HG03064 (cell line): ENCODE data around the gene SYT6.

Source experiments
- ATAC-seq: cut with Tn5 transposase; IDR thresholded peaks from one replicate; pipeline ENCODE4 v1.9.1; 2021; ENCODE audit warnings: low read depth; ENCODE audit not compliant: unreplicated experiment

The SYT6 gene

DNA sequence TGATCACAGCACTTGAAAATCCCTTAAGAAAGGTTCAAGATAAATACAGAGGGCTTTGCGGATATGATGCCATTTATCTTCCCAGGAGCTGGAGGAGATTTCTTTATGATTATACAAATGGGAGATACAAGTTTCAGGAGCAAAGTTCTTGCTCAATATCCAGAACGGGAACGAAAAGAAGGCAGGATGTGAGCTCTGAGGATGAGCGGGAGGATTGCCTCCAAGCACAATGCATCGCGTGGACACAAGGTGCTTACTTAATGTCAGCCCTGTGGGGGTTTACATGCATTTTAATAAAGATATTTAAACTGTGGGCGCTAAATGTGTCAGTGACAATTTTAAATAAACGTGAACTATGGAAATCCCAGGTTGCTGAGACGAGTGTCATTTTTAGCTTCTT is 59.0 kb downstream of the SYT6 start:
- ATAC-seq = no peak

DNA sequence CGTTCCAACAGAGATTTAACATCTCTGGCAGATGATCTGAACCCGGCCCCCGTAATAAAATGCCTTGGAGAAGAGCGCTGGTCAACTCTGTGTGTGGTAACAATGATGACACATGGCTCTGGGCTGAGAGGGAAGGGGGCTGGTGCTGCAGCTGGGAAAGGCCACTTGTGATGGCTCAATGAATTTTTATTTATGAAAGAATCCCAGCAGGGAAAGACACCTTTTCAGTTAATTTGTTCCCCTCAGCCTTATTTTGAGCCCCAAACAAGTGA is 59.4 kb downstream of the SYT6 start:
- no peak for ATAC-seq

DNA sequence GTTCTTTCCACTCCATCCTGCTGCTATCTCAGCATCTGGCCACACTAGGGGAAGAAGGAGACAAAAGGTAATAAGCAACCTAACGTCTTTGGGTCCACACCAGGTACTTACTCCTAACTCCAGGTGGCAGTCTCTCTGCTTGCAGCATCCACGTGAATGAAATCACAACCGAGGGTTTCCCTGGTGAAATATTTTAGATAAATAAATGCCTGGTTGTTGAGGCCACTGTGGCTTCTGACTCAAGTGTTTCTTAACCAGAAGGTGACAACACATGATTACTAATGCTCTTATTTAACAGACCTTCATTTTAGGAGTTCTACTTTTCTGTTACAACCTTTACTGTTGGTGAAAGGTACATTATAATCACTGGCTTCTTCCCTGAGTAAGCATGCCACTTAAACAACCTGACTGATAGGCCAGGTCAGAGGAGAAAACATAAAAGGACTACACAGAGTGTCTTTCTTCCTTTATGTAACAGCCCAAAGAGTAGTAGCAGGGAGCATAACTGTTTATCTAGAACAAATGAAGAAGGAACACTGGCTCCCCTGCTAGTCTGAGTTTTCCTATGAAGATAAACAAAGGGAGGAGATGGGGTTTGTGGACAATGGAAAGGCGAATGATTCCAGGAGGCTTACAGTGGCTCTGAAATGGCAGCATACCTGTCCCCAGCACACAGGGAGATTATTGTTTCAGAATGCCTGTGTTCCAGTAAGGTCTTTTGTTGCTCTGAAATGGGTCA is 59.9 kb downstream of the SYT6 start:
- no peak for ATAC-seq

DNA sequence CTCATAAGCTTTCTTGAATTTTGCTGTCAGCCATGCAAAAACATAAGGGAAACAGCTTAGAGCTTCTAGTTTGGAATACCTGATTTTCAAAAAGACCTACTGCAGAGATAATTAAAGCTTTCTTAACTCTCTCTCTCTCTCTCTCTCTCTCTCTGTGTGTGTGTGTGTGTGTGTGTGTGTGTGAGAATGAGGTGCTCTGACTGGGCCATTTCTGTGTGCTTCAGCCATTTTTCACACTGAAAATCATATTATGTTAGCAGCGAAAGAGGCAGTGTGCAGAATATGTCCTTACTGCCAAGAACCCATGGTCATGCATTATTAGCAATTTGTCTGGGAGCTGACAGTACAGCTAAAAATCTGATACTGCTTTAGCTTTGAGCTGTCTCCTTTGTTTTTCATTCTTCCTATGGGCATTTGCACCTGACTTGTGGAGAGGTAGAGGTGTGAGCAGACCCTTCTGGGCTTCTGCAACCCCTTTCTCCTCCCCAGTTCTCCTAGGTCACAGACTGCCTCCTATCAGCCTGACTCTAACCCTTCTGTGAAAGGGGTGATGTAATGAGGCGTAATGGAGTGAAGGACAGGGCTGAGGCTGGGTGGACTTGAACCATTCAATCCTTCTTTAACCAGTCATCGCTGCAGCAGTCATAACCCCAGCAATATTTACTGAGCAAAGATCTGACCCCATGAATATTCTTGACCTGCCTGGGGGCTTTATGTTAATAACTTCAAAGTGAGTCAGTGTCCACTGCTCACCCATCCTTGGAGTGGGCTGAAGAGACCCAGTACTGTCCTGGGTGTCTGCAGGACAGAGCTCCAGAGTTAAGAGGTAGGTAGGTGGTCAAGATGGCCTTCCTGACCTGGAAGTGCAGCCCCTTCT is 61.2 kb downstream of the SYT6 start:
- ATAC-seq = no peak

DNA sequence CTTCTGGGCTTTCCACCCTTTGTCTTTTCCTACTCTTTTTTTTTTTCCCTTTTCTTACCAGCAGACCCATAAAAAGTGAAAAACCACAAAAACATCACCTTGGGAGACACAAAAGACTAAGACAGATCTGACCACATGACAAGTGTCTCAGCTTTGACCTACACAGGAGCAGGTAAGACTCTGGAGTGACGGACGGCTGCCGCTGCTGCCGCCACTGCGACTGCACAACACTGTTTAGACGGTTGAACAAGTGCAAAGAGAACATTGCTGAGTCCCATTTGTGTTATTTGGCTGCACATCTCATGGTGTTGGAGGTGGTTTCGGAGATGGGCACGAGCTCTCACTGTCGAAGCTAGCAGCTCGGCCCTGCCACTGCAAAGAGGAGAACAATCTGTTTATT is 62.0 kb downstream of the SYT6 start:
- no peak for ATAC-seq

DNA sequence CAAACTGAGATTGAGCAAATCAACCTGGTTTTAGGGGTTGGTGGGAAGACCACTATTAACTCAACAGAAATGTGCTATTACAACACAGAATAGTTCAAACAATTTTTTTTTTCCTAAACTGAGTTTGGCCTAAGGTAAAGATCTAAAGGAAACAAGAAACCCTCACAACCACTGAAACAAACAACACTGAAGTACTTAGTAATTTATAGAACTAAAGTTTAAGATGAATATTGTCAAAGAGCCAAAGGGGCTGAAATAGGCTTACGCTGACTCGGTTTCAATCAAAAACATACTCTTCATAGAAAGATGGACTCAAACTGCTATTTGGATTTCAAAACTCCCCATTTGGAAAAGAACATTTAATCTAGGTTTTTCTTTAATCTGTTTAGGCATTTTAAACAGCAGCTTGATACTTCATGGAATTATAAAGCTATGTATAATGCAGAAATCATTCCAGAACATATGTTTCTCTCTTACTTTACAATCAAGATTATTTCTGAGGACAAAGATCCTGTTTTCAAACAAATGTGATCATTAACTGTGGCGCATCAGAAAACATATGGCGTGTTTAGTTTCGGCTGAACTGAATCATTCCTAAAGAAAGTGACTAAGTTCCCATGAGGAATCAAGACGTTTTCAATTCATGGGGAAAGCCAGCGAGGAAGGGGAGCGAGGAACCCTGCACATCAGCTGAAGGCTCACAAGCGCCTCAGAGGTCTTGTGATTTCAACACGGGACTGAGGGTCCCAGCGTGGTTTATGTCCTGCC is 62.7 kb downstream of the SYT6 start:
- no peak for ATAC-seq

DNA sequence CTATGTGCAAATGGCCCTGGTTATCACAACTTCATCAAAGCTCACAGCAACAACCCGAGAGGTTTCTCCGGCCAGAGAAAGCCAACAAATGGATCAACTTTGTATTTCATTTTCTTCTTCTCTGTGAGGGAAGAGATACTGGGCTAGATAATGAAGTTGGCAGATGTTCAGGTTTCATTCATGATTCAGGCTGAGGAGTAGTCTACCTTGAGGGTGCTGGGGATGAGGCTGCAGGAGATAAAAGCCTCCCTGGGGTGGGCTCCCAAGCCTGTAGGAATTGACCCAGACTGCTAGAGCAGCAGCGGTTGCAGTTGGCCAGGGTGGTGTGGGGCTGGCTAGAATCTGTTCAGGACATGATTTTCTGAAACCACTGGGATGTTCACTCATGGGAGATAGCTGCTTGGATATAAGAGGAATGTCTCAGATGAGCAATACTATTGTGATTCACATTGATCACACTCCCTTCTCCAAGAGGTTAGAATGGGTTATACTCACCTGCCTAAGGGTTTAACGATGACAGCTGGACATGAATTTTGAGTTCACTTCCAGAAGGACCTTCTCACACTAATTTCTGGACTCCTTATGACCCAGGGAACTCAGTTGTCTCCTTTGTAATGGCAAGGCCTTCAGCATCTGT is 64.0 kb downstream of the SYT6 start:
- no peak for ATAC-seq

DNA sequence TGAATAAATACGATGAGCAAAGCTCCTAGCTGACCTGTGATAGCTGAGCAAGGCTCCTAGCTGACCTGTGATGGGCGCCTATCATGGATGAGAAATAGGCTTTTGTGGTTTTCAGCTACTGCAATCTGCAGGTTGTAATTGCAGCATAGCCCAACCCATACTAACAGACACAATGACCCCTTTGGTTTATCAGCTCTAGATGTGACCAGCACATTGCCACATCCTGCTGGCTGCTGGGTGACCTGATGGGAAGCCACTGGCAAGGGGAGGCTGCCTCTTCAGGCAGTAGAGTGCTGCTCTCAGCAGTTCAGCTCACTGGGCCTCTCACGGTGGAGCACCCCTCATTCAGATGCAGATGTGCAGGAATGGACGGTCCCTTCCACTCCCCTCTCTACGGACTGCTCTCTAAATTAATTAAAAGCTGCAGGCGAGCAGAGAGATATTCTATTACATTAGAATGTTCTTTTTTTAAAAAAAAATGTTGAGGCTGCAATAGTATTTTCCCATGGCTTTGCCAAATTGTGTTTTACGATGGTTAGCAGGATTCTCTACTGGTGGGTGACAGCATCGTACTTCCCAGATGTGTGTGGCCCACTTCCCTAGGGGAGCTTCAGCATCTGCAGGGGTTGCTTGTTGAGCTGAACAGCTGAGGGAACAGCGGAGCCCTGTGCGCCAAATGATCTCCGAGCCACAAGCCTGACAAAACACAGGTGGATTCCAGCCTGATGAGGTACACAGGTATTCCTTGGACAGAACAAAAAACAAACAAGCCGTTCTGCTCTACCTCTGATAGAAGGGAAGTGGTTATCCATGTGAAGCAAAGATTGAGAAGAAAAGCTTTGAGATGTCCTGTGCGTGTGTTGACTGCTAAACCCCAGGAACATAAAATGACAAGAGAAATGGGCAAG is 65.0 kb downstream of the SYT6 start:
- ATAC-seq = no peak

DNA sequence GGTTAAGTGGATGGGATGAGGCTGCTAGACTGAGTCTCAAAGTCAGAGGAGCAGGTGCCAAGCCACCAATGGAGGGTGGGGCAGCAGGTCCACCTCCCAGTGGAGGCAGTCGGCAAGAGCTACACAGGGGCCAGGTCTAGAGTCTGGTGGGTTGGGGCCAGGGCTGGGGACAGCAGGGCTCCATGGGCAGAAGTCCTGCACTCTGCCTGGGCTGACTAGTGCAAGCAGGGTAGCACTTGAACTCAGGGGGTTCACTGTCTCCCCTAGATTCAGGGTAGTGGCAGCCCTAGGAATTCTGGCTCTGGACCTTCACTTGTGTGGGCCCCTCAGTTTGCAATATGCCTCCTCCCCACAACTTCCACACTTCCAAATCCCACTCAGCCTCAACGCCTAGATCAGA is 66.2 kb downstream of the SYT6 start:
- no peak for ATAC-seq

DNA sequence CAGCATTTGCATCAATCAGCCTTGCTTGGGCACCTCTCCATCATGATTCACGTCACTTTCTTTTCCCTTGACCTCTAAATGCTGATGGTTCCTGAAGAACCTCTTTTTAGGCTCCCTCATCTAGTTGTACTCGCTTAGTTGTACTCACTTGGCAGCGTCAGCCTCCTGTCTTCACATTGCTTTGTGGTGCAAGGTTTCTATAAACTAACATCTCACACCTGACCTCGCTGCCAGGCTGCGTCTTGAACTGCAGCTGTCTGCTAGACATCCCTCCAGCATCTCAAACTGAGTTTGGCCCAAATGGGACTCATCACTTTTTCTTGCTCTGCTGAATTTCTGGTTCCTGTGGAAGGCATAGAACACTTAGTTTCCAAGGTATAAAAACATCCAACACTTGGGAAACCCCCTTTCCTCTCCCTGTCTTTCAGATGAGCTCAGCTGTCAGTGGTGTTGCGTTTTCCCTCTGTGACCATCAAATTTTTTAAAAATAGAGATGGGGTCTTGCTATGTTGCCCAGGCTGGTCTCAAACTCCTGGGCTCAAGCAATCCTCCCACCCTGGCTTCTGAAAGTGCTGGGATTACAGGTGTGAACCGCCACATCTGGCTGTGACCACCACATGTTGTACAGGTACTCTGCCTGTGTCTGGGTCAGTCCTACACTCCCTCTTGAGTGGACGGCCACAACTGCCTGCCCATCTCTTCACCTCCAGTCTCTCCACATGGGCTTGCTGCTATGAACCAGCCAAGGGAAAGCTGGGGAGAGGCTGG is 66.9 kb downstream of the SYT6 start:
- ATAC-seq = no peak

DNA sequence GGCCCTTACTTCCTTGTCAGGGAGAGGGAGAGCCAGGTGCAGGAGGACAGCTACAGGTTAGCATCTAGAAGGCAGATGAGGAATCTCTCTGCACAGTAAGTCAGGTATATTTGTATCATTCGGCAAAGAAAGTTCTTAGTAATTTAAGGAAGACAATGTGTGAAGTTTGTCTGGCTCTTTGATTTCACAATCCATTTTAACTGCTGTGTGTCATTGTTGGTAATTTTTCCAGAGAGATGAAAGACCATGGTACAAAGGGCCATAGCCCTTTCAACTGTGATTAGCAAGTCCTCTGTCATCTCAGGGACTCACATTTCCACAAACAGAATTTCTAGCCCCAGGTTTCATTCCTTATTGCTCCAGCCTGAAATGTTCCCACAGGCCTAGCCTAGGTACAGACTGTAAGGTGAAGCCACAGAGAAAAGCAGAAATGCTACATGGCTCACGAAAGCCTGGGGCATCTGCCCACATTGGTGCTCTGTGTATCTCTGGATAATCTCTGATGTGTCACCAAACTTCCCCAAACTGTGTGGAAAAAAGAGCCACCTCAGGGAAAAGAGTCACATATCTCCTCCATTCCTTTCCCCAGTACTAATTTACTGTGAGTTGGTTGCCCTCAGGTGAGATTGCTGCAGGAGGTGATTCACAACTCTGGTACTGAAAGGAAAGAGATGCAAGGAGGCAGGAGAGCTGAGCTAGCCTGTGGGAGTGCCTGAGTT is 70.6 kb downstream of the SYT6 start:
- no peak for ATAC-seq

DNA sequence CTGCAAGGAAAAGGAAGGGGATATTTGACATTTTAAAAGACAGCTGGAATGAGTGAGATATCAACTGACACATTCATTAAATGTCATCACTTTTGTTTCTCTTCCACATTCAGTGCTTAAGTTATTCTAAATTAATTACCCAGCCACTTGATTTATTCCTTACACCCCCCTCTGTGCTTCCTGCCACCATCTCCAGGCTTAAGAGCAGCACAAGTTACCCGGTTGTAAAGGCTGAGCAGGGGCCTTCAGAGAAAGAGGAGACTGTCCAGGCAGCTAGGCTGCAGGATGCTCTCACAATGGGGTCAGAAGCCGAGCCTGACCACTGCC is 71.4 kb downstream of the SYT6 start:
- ATAC-seq = no peak

DNA sequence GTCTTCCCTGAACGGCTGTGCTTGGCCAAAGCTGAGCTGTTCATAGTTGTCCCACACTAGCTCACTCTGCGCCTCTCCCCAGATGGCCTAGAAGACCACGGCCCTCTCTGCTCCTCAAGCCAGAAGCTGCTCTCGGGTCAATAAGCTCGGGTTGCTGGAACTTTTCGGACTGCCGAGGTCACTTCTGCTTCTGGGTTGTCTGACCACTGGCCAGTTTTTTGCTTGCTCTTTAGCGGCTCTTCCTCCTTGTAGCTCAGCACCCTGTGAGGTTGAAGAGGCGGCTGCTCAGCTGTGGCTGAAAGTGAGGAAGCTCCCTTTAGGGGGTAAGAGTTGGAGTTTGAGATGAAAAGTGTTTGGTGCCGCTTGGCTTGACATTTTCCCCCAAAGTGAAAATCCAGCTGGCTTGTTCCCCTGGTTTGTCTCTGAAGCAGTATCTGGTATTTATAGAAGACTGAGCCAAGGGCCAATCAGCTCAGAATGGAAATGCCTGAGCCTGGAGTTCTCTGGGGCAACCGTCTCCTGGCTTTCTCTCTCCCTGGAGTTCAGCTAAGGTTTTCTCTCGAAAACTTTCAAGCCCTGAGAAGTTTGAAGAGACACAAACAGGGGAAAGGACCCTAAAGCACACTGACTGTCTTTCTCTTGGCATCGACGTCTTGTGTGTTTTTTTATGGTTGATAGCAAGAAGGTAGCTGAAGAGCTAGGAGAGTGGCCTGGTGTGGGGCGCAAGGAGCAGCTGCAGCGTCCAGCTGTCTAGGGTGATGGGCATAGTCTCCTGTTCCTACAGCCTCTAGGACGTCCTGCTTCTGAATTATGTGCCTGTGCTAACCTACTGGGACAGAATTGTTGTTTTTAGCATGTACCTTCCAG is 72.0 kb downstream of the SYT6 start:
- no peak for ATAC-seq

DNA sequence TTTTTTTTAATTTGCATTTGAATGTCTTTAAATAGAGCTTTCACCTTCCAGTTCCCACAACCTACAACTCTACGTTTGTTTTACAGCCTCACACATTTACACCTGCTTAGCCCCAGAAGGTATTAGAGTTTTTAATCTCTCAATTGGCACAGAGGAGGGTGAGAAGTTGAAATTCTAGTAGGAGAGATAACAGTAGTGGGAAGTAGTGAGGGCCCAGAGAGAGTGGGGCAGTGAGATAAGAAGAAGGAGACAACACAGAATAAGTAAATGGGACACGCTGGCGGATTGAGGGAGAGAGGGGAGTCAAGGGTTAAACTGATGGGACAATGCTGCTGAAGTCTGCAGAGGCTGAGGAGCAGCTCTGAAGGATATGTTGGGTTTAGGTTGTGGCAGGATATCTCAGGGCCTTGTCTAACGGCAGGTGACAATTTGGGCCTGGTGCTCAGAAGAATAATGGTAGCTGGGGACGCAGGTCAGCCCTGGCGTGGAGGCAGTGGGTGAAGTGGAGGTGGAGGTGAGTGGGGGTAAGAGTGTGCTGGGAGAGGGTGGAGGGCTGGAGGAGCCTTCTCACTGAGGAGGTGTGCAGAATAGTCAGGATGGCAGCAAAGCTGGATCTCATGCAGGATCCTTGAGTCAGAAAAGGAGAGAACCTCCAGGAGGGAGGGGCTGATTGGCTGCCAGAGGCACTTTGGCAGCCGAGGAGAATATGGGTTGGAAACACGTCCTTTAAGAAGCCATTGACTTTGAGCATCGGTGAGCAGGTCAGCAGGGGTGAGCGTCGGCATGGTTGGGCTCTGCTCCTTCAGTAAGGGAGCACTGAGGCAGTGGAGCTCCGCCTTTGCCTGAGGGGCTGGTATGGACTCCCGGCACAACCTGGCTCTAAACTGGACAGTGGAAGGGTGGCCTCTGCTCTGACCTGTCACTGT is 72.9 kb downstream of the SYT6 start:
- ATAC-seq = no peak

DNA sequence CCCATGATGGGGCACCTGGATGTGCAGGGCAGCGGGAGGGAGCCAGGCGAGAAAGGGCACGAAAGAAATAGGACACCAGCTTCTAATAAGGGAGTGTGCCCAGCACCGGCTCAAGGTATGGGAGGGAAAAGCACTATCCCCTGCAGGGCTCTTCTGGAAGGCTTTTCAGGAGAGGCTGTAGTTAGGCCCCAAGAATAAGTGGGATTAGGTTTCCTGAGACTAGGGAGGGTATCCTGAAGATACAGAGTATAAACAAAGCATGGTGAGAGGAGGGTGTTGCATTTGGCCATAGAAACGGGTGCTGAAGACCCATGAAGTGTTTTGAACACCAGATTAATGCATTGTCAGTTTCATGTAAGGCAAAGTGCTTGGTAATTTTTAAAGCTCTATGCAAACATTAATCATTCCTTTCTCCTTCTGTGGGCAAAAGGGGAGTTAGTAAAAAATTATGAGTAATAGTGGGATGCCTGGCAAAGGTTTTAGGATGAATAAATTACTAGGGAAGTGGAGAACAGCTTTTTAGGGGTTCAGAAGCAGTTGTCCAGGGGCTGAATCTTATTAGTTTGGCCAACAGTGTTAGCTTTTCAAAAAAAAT is 74.0 kb downstream of the SYT6 start:
- ATAC-seq = no peak

DNA sequence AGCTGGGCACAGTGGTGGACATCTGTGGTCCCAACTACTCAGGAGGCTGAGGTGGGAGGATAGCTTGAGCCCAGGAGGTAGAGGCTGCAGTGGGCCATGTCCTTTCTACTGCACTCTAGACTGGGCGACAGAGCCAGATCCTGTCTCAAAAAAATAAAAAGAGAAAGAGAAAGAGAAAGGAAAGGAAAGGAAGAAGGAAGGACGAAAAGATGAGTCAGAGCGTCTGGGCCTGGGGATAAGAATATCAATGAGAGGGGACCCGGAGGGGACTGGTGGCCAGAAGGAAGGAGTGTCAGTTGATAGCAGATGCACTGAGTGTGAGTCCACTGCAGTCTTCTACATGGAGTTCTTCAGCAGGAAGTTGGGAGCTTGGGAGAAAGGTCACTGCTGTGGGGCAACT is 75.6 kb downstream of the SYT6 start:
- no peak for ATAC-seq
